H1 (cell line): Measurements from ENCODE around the gene RGMB. TPM values are rescaled to one million over a fixed set of nuclear protein-coding genes. Genes with fewer than 3 reads are reported as not detected.

Experiments
- CTCF ChIA-PET: fragments of 300-600 bp; sonication (Branson Sonifier 250); formaldehyde crosslinking; loops from one replicate; lab custom pipeline; 2021; ENCODE audit not compliant: partially characterized antibody; lab: Charles Lee
- POLR2A ChIA-PET: fragments of 300-600 bp; sonication (Branson Sonifier 250); formaldehyde crosslinking; loops from one replicate; lab custom pipeline; 2021; ENCODE audit warnings: inconsistent platforms; ENCODE audit not compliant: partially characterized antibody; lab: Charles Lee
- DNase-seq, 2 experiments: peaks; one replicate each; pipeline versions ENCODE4 v3.0.0 to v3.0.0-alpha.2; 2010 to 2022; ENCODE audit warnings: low spot score in 2 of 2, low read depth in 1 of 2, mixed read lengths in 1 of 2
- FAIRE-seq: peaks from 2 replicates; lab custom pipeline; 2011; peaks lifted over from hg19 to GRCh38; lab: Jason Lieb, UNC
- H2AFZ ChIP-seq: 2 replicates; pipeline ENCODE4 v1.8.1; 2012; ENCODE audit warnings: low read length, inconsistent platforms
- H2AK5ac ChIP-seq: 2 replicates; pipeline ENCODE4 v1.6.1; 2013; ENCODE audit warnings: low read depth, low read length
- H2BK120ac ChIP-seq: replicated peaks from 2 replicates; pipeline ENCODE3; 2013; ENCODE audit warnings: low read depth, low read length, inconsistent platforms
- H2BK12ac ChIP-seq: 2 replicates; pipeline ENCODE4 v1.6.1; 2013; ENCODE audit warnings: low read depth, low read length
- H2BK15ac ChIP-seq: 2 replicates; pipeline ENCODE4 v1.6.1; 2013; ENCODE audit warnings: low read length
- H2BK20ac ChIP-seq: 2 replicates; pipeline ENCODE4 v1.6.1; 2013; ENCODE audit warnings: low read length
- H2BK5ac ChIP-seq: 2 replicates; pipeline ENCODE4 v1.6.1; 2013; ENCODE audit warnings: low read depth, low read length
- H3K14ac ChIP-seq: 2 replicates; pipeline ENCODE4 v1.6.1; 2013; ENCODE audit warnings: inconsistent platforms; ENCODE audit not compliant: insufficient read length
- H3K18ac ChIP-seq: 2 replicates; pipeline ENCODE4 v1.6.1; 2013; ENCODE audit warnings: low read length; ENCODE audit errors: extremely low read depth
- H3K23ac ChIP-seq: 2 replicates; pipeline ENCODE4 v1.6.1; 2013; ENCODE audit warnings: inconsistent platforms; ENCODE audit not compliant: insufficient read length
- H3K23me2 ChIP-seq: 2 replicates; pipeline ENCODE4 v1.6.1; 2013; ENCODE audit warnings: low read depth, low read length
- H3K27ac ChIP-seq: 2 replicates; pipeline ENCODE4 v1.6.1; 2011; ENCODE audit warnings: low read depth, low read length, inconsistent platforms
- H3K27me3 ChIP-seq, 4 experiments: replicated peaks in 1 of 4; 1 replicate in 1 of 4; 2 replicates in 3 of 4; pipeline versions ENCODE4 v1.6.1 to v1.8.1; 2011 to 2013; ENCODE audit warnings: low read length in 3 of 4, mild to moderate bottlenecking in 3 of 4, inconsistent platforms in 2 of 4, mixed read lengths in 2 of 4, moderate library complexity in 1 of 4; ENCODE audit not compliant: control insufficient read depth in 3 of 4, insufficient read depth in 3 of 4; ENCODE audit errors: extremely low read depth in 1 of 4
- H3K36me3 ChIP-seq, 4 experiments: 2 replicates each; pipeline versions ENCODE4 v1.6.1 to v1.8.1; 2011 to 2013; ENCODE audit warnings: mild to moderate bottlenecking in 4 of 4, low read length in 3 of 4, moderate library complexity in 2 of 4, control low read depth in 1 of 4, inconsistent platforms in 1 of 4; ENCODE audit not compliant: insufficient read depth in 4 of 4, control insufficient read depth in 2 of 4
- H3K4ac ChIP-seq: replicated peaks from 2 replicates; pipeline ENCODE3; 2013; ENCODE audit warnings: low read length, low read depth, mixed read lengths, inconsistent platforms; ENCODE audit not compliant: insufficient read length
- H3K4me1 ChIP-seq, 4 experiments: replicated peaks in 1 of 4; 1 replicate in 1 of 4; 2 replicates in 3 of 4; pipeline versions ENCODE4 v1.6.1 to v1.8.1; 2011 to 2013; ENCODE audit warnings: low read length in 3 of 4, inconsistent platforms in 2 of 4, mixed read lengths in 1 of 4; ENCODE audit not compliant: insufficient read depth in 4 of 4, control insufficient read depth in 3 of 4
- H3K4me2 ChIP-seq, 2 experiments: 2 replicates each; pipeline versions ENCODE4 v1.6.1 to v1.8.1; 2011 to 2013; ENCODE audit warnings: low read depth in 2 of 2, low read length in 2 of 2, control low read depth in 1 of 2, inconsistent platforms in 1 of 2, mild to moderate bottlenecking in 1 of 2; ENCODE audit not compliant: insufficient read depth in 1 of 2
- H3K4me3 ChIP-seq, 4 experiments: fragments of 200-600, 300-600 bp in 1 of 4; sonication (generic), shearing (Covaris generic), sonication (Bioruptor Twin) in 1 of 4; 2 replicates each; pipeline versions ENCODE4 v1.5.1 to v1.8.1; 2011 to 2016; ENCODE audit warnings: low read length in 4 of 4, low read depth in 3 of 4, control low read depth in 2 of 4, inconsistent platforms in 2 of 4, mild to moderate bottlenecking in 2 of 4, mixed read lengths in 1 of 4, moderate library complexity in 1 of 4; ENCODE audit not compliant: insufficient read depth in 2 of 4; ENCODE audit errors: extremely low read depth in 1 of 4
- H3K56ac ChIP-seq: replicated peaks from 2 replicates; pipeline ENCODE3; 2013; ENCODE audit warnings: low read depth, mild to moderate bottlenecking, mixed read lengths, low read length, inconsistent platforms; ENCODE audit not compliant: insufficient read length
- H3K79me1 ChIP-seq: 2 replicates; pipeline ENCODE4 v1.6.1; 2013; ENCODE audit warnings: low read depth, low read length, control low read depth
- H3K79me2 ChIP-seq, 2 experiments: 2 replicates each; pipeline versions ENCODE4 v1.6.1 to v1.8.1; 2012 to 2013; ENCODE audit warnings: low read length in 2 of 2, mild to moderate bottlenecking in 2 of 2, inconsistent platforms in 1 of 2; ENCODE audit not compliant: insufficient read depth in 2 of 2, control insufficient read depth in 1 of 2
- H3K9ac ChIP-seq, 4 experiments: replicated peaks in 1 of 4; 1 replicate in 1 of 4; 2 replicates in 3 of 4; pipeline versions ENCODE4 v1.6.1 to v1.8.1; 2011 to 2013; ENCODE audit warnings: low read depth in 3 of 4, low read length in 3 of 4, control low read depth in 2 of 4, mild to moderate bottlenecking in 2 of 4, moderate library complexity in 2 of 4, inconsistent platforms in 1 of 4; ENCODE audit errors: extremely low read depth in 1 of 4
- H3K9me3 ChIP-seq, 2 experiments: 2 replicates each; pipeline versions ENCODE4 v1.6.1 to v1.8.1; 2012 to 2013; ENCODE audit warnings: mild to moderate bottlenecking in 2 of 2, moderate library complexity in 2 of 2, control low read depth in 1 of 2, inconsistent platforms in 1 of 2, low read depth in 1 of 2, low read length in 1 of 2, mixed read lengths in 1 of 2; ENCODE audit not compliant: insufficient read depth in 2 of 2
- H4K20me1 ChIP-seq, 2 experiments: replicated peaks in 1 of 2; 2 replicates each; pipeline versions ENCODE3 to v1.8.1; 2011 to 2013; ENCODE audit warnings: inconsistent platforms in 2 of 2, low read length in 2 of 2, mild to moderate bottlenecking in 1 of 2; ENCODE audit not compliant: insufficient read depth in 2 of 2, control insufficient read depth in 1 of 2
- H4K5ac ChIP-seq: 2 replicates; pipeline ENCODE4 v1.6.1; 2013; ENCODE audit warnings: low read length, low read depth, mixed read lengths, inconsistent platforms; ENCODE audit not compliant: insufficient read length
- H4K8ac ChIP-seq: 2 replicates; pipeline ENCODE4 v1.8.0; 2013; ENCODE audit warnings: mild to moderate bottlenecking, moderate library complexity, low read length, inconsistent platforms; ENCODE audit not compliant: insufficient read depth; ENCODE audit errors: extremely low read depth
- H4K91ac ChIP-seq: replicated peaks from 2 replicates; pipeline ENCODE3; 2013; ENCODE audit warnings: low read length, mixed read lengths, inconsistent platforms; ENCODE audit not compliant: insufficient read length
- BRCA1 ChIP-seq: IDR thresholded peaks from 2 replicates; pipeline ENCODE4 v1.6.1; 2012; ENCODE audit warnings: low read depth, low read length, improper control_type of control experiment
- CBX8 ChIP-seq: fragments of 300-800, 300-1000 bp; sonication (generic); IDR thresholded peaks from 2 replicates; pipeline ENCODE4 v1.7.1; 2016; ENCODE audit warnings: low read depth, low read length, borderline replicate concordance
- CTCF ChIP-seq, 3 experiments: IDR thresholded peaks; 1 replicate in 2 of 3; 2 replicates in 1 of 3; pipeline versions ENCODE4 v1.5.1 to v1.6.1; 2011; ENCODE audit warnings: low read length in 3 of 3, mild to moderate bottlenecking in 3 of 3, inconsistent platforms in 2 of 3, low read depth in 1 of 3, moderate library complexity in 1 of 3; ENCODE audit not compliant: insufficient read depth in 1 of 3; ENCODE audit errors: control extremely low read depth in 1 of 3
- GABPA ChIP-seq: IDR thresholded peaks from 2 replicates; pipeline ENCODE4 v1.6.1; 2011; ENCODE audit warnings: mild to moderate bottlenecking, low read length, moderate library complexity, borderline replicate concordance; ENCODE audit not compliant: insufficient read depth
- RAD21 ChIP-seq, 2 experiments: IDR thresholded peaks in 1 of 2; conservative IDR thresholded peaks in 1 of 2; 2 replicates each; pipeline ENCODE4 v1.6.1; 2011; ENCODE audit warnings: low read depth in 2 of 2, low read length in 2 of 2, improper control_type of control experiment in 1 of 2, inconsistent platforms in 1 of 2, mild to moderate bottlenecking in 1 of 2, moderate library complexity in 1 of 2
- WGBS, 2 experiments: shearing (Covaris generic) in 1 of 2; methylation state at CpG; one replicate each; pipeline versions ENCODE4 v1.1.6 to v1.1.7; 2013 to 2015; ENCODE audit warnings: low lambda C conversion rate in 2 of 2, mixed read lengths in 2 of 2, inconsistent platforms in 1 of 2, low coverage in 1 of 2, missing lambda C conversion rate in 1 of 2; ENCODE audit not compliant: insufficient replicate concordance in 2 of 2, insufficient coverage in 1 of 2, insufficient read length in 1 of 2; ENCODE audit errors: extremely low coverage in 1 of 2, missing lambda C conversion rate in 1 of 2; 5-methylcytosine and 5-hydroxymethylcytosine counted together
- polyA plus RNA-seq, 7 experiments: library from polyadenylated mRNA; depleted of rRNA in 3 of 7; stranded (reverse) in 5 of 7; unstranded in 2 of 7; fragments of >200 nt in 5 of 7; fragments of 200-250 nt in 2 of 7; gene quantifications; 1 replicate in 5 of 7; 2 replicates in 1 of 7; 4 replicates in 1 of 7; pipeline versions ENCODE4 v1.2.1 to v1.2.3, GENCODE V29; 2011 to 2013; ENCODE audit warnings: missing spikeins in 2 of 7, mixed read lengths in 2 of 7
- total RNA-seq: library from RNA; stranded (reverse); fragmentation: NEBNext Ultra II Directional; extraction: Animal tissue kit (Norgen Biotek cat#: 25700); gene quantifications from 2 replicates; pipeline ENCODE4 v1.2.1, GENCODE V29; 2021

The RGMB gene
- total and polyA plus RNA-seq, 2 of the 8 experiments (the other 6 are each of a cell fraction or from before 2014, with no cell fraction given), result 11.7 to 27.0 TPM

GRCh38 chr5:98827161-98827560 is 53.7 kb downstream of the RGMB start:
- no peak for TF ChIP-seq BRCA1
- no peak for TF ChIP-seq CBX8
- TF ChIP-seq GABPA, result no peak
- peak; percentile 92 to 93 for TF ChIP-seq RAD21 (IDR thresholded peaks at IDR 0.05 in 1 of 2, conservative IDR thresholded peaks at IDR 0.05 in 1 of 2; ENCODE audit: low read depth in 2 of 2, low read length in 2 of 2)
- peak in 2 of 3 experiments; percentile 49 to 54; a peak in 3 of 4 replicates for TF ChIP-seq CTCF (IDR thresholded peaks at IDR 0.05; ENCODE audit: control extremely low read depth in 1 of 3, insufficient read depth in 1 of 3, low read depth in 1 of 3, low read length in 3 of 3)
- Histone ChIP-seq H4K20me1 (no peaks in the 10 kb centered on the region), H3K56ac (no peak overlapping the region), H2BK12ac (no peak overlapping the region), H3K4me2 (no peak overlapping the region), H2BK15ac (no peak overlapping the region), H3K18ac (no peak overlapping the region), H3K14ac (no peak overlapping the region), H2BK5ac (no peak overlapping the region), H3K79me1 (no peaks in the 10 kb centered on the region), H2AK5ac (no peak overlapping the region), H3K23me2 (no peaks in the 10 kb centered on the region), H3K79me2 (no peaks in the 10 kb centered on the region), H3K4me1 (no peaks in the 10 kb centered on the region; a peak in 1 of 7 replicates), H2BK120ac (no peak overlapping the region), H4K91ac (no peak overlapping the region), H3K4me3 (no peak overlapping the region), H4K8ac (no peak overlapping the region), H3K27ac (no peak overlapping the region), H3K4ac (no peak overlapping the region), H2BK20ac (no peak overlapping the region), H3K23ac (no peak overlapping the region), H3K9me3 (no peaks in the 10 kb centered on the region), H3K27me3 (peaks cover 0 to 1% (median 0%) of the 10 kb centered on the region in 4 experiments; a peak in 1 of 7 replicates), H3K9ac (no peak overlapping the region), H4K5ac (no peak overlapping the region), H3K36me3 (no peaks in the 10 kb centered on the region), H2AFZ (no peak overlapping the region)
- ChIA-PET CTCF (interaction anchor here (0.8 to 3.9 kb wide), 3 partner anchors 8 to 1529 kb away, joined by 4 to 18 read pairs (median 5); no protein-coding TSS in a partner anchor), POLR2A (no interaction called here)
- no peak for DNase-seq
- 56% methylated on average over 1 of the region's 1 CpG; no CpG with 5 or more reads in 1 of the 2 experiments for WGBS, 2 experiments
- FAIRE-seq, result peak; percentile 97
